ENCODE results near the gene NEU4.
"Not testable (repeated sequence)": the region's sequence is repeated elsewhere in the genome, so short reads cannot be mapped to it uniquely, and the experiment has no call there.

DNA sequence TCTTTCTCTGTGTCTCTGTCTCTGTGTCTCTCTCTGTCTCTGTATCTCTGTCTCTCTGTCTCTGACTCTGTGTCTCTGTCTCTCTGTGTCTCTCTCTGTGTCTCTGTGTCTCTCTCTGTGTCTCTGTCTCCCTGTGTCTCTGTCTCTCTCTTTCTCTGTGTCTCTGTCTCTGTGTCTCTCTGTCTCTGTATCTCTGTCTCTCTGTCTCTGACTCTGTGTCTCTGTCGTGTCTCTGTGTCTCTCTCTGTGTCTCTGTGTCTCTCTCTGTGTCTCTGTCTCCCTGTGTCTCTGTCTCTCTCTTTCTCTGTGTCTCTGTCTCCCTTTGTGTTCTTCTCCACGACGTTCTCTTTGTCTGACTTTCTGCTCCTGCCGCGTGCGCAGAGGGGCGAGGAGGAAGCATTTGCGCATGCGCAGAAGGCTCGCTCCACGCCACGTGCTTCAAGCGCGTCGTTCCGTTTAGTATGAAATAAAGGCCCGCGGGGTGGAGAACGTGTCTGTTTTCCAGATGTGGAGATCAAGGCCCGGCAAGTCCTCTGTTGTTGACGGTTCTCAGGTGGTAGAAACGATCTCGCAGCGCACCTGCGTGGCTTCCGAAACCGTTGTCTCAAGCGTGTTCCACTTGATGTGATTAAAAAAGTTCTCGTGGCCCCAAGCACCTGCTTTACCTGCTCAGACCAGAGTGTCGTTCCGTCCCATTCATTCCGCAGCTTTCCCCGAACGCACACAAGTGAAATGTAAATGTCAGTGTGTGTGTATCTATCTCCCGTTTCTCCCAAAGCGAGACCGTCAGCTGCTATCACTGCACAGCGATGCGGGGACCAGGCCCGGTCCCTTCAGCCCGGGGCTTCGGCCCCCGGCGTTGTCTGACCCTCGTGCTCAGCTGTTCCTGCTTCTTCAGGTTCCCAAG lies 14.8 kb downstream of the NEU4 start:
- TF ChIP-seq, protein P1, sequence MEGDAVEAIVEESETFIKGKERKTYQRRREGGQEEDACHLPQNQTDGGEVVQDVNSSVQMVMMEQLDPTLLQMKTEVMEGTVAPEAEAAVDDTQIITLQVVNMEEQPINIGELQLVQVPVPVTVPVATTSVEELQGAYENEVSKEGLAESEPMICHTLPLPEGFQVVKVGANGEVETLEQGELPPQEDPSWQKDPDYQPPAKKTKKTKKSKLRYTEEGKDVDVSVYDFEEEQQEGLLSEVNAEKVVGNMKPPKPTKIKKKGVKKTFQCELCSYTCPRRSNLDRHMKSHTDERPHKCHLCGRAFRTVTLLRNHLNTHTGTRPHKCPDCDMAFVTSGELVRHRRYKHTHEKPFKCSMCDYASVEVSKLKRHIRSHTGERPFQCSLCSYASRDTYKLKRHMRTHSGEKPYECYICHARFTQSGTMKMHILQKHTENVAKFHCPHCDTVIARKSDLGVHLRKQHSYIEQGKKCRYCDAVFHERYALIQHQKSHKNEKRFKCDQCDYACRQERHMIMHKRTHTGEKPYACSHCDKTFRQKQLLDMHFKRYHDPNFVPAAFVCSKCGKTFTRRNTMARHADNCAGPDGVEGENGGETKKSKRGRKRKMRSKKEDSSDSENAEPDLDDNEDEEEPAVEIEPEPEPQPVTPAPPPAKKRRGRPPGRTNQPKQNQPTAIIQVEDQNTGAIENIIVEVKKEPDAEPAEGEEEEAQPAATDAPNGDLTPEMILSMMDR (IDR thresholded peaks at IDR 0.05), result not testable (repeated sequence)
- not testable (repeated sequence) for TF ChIP-seq REST (IDR thresholded peaks at IDR 0.05; ENCODE audit: insufficient read depth in 1 of 2, low read depth in 2 of 2, low read length in 1 of 2); POLR2AphosphoS5 (IDR thresholded peaks at IDR 0.05; ENCODE audit: low read depth, low read length)

Measured in Panc1 (cell line).